Measurements from ENCODE around the gene NEIL1.
"Not testable (repeated sequence)": the region's sequence is repeated elsewhere in the genome, so short reads cannot be mapped to it uniquely, and the experiment has no call there.

The NEIL1 gene

GRCh38 chr15:75346796-75347221 lies at the start of gene NEIL1:
TSS of gene NEIL1 (plus strand) at chr15:75347039. CDS start at chr15:75348906, 1,867 bp downstream.
- no peak for DNase-seq (ENCODE audit: low read depth)
- no peak for TF ChIP-seq MYC (IDR thresholded peaks at IDR 0.05; ENCODE audit: low read depth, low read length)
- TF ChIP-seq CTCF (IDR thresholded peaks at IDR 0.05; ENCODE audit: low read depth, low read length): no peak
- no peak for TF ChIP-seq MAX (IDR thresholded peaks at IDR 0.05; ENCODE audit: low read depth, low read length)
- TF ChIP-seq POLR2A (IDR thresholded peaks at IDR 0.05; ENCODE audit: extremely low read depth, insufficient read length): no peak
- H3K4me3 ChIP-seq (ENCODE audit: low read depth, low read length): no peak within 1 kb of the TSS

GRCh38 chr15:75298541-75299310 lies 48.1 kb upstream of the NEIL1 start:
- not testable (repeated sequence) for DNase-seq (ENCODE audit: low read depth); H3K4me3 ChIP-seq (ENCODE audit: low read depth, low read length)

GRCh38 chr15:75299311-75299688 lies 47.5 kb upstream of the NEIL1 start:
- TF ChIP-seq CTCF (IDR thresholded peaks at IDR 0.05; ENCODE audit: low read depth, low read length): peak; percentile 36
- DNase-seq (ENCODE audit: low read depth); H3K4me3 ChIP-seq (ENCODE audit: low read depth, low read length): not testable (repeated sequence)

- not testable (repeated sequence) for H3K4me3 ChIP-seq (ENCODE audit: low read depth, low read length); DNase-seq (ENCODE audit: low read depth)
Measured at GRCh38 chr15:75300026-75300425, 46.8 kb upstream of the NEIL1 start.

GRCh38 chr15:75302318-75302717 lies 44.5 kb upstream of the NEIL1 start:
- no peak overlapping the region for H3K4me3 ChIP-seq (ENCODE audit: low read depth, low read length)
- no peak for DNase-seq (ENCODE audit: low read depth)
- no peak for TF ChIP-seq MAX (IDR thresholded peaks at IDR 0.05; ENCODE audit: low read depth, low read length)
- no peak for TF ChIP-seq MYC (IDR thresholded peaks at IDR 0.05; ENCODE audit: low read depth, low read length)
- TF ChIP-seq POLR2A (IDR thresholded peaks at IDR 0.05; ENCODE audit: extremely low read depth, insufficient read length): no peak
- no peak for TF ChIP-seq CTCF (IDR thresholded peaks at IDR 0.05; ENCODE audit: low read depth, low read length)

GRCh38 chr15:75302753-75303152 lies 44.1 kb upstream of the NEIL1 start:
- DNase-seq (ENCODE audit: low read depth): not testable (repeated sequence)

GRCh38 chr15:75306188-75306587 lies 40.7 kb upstream of the NEIL1 start:
- H3K4me3 ChIP-seq (ENCODE audit: low read depth, low read length): no peak overlapping the region
- TF ChIP-seq POLR2A (IDR thresholded peaks at IDR 0.05; ENCODE audit: extremely low read depth, insufficient read length) (no peak), MAX (IDR thresholded peaks at IDR 0.05; ENCODE audit: low read depth, low read length) (no peak), CTCF (IDR thresholded peaks at IDR 0.05; ENCODE audit: low read depth, low read length) (no peak), MYC (IDR thresholded peaks at IDR 0.05; ENCODE audit: low read depth, low read length) (no peak)
- no peak for DNase-seq (ENCODE audit: low read depth)

More at GRCh38 chr15:75302753-75303152, 44.1 kb upstream of the NEIL1 start:
- not testable (repeated sequence) for H3K4me3 ChIP-seq (ENCODE audit: low read depth, low read length)

Measured in NB4 (cell line).